Gastrocnemius medialis (tissue), 4 donors: Measurements from ENCODE around the gene ECT2L.

Source experiments
- CTCF ChIP-seq, 5 experiments: fragments of 450-650 bp in 3 of 5; fragments of 200-600 bp in 2 of 5; sonication (generic) in 2 of 5; IDR thresholded peaks in 4 of 5; conservative IDR thresholded peaks in 1 of 5; 1 replicate in 4 of 5; 2 replicates in 1 of 5; pipeline ENCODE4 v1.5.1; 2016 to 2019; ENCODE audit warnings: antibody characterized with exemption in 5 of 5, mild to moderate bottlenecking in 3 of 5, moderate library complexity in 3 of 5
- POLR2A ChIP-seq, 2 donors: fragments of 450-650 bp; IDR thresholded peaks; one replicate each; pipeline ENCODE4 v1.6.1; 2017; ENCODE audit warnings: antibody characterized with exemption in 2 of 2, mild to moderate bottlenecking in 2 of 2, moderate library complexity in 2 of 2

GRCh38 chr6:138896104-138896756 lies 100.3 kb downstream of the ECT2L start:
- TF ChIP-seq CTCF (IDR thresholded peaks at IDR 0.05 in 4 of 5, conservative IDR thresholded peaks at IDR 0.05 in 1 of 5): no peak
- TF ChIP-seq POLR2A (IDR thresholded peaks at IDR 0.05): no peak
